Thyroid gland (tissue), 4 donors: ENCODE results near the gene IMMT.

Source experiments
- POLR2A ChIP-seq, 2 donors: fragments of 450-650 bp; IDR thresholded peaks; one replicate each; pipeline ENCODE4 v1.6.1; 2017; ENCODE audit warnings: antibody characterized with exemption in 2 of 2, mild to moderate bottlenecking in 2 of 2, moderate library complexity in 1 of 2
- TF ChIP-seq, protein P1 (sequence below), 6 experiments: fragments of 200-600 bp in 3 of 6; fragments of 450-650 bp in 3 of 6; sonication (generic) in 3 of 6; IDR thresholded peaks; one replicate each; pipeline ENCODE4 v1.5.1; 2016 to 2019; ENCODE audit warnings: antibody characterized with exemption in 6 of 6, mild to moderate bottlenecking in 2 of 6, inconsistent platforms in 1 of 6, moderate library complexity in 1 of 6

DNA sequence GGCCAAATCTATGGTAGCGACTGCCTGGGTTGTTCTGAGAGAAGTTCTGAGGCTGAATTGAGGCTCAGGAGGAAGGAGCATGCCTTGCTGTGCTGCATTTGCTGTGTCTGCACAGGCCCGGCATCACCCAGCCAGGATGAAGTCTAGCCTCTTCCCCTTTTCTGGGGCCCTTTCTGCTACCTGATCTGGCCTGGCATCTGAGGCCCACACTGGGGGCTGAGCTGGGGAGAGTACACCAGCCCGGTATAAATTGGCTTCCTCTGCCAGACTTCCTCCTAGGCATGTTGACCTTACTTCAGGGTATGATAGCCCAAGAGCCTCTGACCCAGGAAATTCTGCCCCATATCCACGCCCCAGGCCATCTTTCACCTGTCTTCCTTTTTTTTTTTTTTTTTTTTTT lies 34.0 kb upstream of the IMMT start:
- TF ChIP-seq, protein P1, sequence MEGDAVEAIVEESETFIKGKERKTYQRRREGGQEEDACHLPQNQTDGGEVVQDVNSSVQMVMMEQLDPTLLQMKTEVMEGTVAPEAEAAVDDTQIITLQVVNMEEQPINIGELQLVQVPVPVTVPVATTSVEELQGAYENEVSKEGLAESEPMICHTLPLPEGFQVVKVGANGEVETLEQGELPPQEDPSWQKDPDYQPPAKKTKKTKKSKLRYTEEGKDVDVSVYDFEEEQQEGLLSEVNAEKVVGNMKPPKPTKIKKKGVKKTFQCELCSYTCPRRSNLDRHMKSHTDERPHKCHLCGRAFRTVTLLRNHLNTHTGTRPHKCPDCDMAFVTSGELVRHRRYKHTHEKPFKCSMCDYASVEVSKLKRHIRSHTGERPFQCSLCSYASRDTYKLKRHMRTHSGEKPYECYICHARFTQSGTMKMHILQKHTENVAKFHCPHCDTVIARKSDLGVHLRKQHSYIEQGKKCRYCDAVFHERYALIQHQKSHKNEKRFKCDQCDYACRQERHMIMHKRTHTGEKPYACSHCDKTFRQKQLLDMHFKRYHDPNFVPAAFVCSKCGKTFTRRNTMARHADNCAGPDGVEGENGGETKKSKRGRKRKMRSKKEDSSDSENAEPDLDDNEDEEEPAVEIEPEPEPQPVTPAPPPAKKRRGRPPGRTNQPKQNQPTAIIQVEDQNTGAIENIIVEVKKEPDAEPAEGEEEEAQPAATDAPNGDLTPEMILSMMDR (IDR thresholded peaks at IDR 0.05), result no peak
- no peak for TF ChIP-seq POLR2A (IDR thresholded peaks at IDR 0.05)
